Forelimb muscle (tissue), 1 donor: ENCODE data around the gene DHX16. TPM values are rescaled to one million over a fixed set of nuclear protein-coding genes. Genes with fewer than 3 reads are reported as not detected.
A peak's percentile ranks its signal among the peaks of the same experiment; 100 is the strongest.
"Not testable (repeated sequence)": the region's sequence is repeated elsewhere in the genome, so short reads cannot be mapped to it uniquely, and the experiment has no call there.

Experiments used
- DNase-seq: peaks from one replicate; pipeline ENCODE4 v3.0.0-alpha.2; 2013; ENCODE audit warnings: low read depth
- polyA plus RNA-seq: library from polyadenylated mRNA; unstranded; fragments of 120-200 nt; gene quantifications from one replicate; pipeline ENCODE4 v1.2.1, GENCODE V29; 2013; ENCODE audit not compliant: insufficient read length

The DHX16 gene
- polyA plus RNA-seq = 20.9 TPM

DNA sequence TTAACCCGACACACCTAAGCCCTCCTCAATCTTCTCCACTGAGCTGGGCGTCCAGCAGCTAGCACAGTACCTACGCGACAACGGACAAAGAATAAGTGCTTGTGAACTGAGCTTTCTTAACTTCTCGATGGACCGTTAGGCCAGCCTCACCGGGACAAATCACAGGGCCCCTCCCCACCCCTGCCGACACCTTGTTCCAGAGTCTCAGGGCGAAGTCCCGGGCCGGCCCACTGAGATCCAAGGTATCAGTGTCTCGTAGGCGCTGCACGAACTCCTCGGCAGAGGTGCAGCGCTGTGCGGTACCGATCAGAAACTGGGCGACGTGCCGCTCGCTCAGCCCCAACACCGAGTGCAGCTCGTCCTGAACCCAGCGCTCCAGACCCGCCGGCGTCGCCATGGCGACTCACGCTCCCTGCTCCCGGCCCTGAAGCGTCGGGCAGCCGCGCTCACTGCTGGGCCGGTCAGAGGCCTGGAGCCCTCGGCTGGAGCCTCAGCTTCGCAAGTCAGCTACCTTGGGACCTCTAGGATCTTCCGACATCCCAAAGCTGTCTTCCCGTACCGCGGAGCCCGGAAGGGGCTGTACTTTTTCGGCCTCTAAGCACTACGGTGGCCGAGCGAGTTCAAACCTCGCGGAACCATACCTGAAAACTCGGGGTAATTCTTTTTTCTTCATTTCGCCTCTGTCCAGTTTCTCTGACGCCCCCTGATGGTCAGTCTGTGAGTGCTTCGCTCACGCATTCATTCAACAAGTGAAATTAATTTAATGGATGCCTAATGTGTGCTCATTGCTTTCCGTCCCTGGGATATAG lies at the start of gene DHX16:
Gene DHX16 (minus strand): TSS at position 562 of the 809 bp plus-strand sequence. CDS start 165 bp downstream, at position 397.
- peak; percentile 97 for DNase-seq

DNA sequence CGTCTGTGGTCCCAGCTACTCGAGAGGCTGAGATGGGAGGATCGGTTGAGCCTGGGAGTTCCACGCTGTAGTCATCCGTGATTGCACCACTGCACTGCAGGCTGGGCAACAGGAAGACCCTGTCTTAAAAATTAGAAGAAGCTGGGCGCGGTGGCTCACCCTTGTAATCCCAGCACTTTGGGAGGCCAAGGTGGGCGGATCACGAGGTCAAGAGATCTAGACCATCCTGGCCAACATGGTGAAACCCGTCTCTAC lies 49.1 kb upstream of the DHX16 start:
- not testable (repeated sequence) for DNase-seq

DNA sequence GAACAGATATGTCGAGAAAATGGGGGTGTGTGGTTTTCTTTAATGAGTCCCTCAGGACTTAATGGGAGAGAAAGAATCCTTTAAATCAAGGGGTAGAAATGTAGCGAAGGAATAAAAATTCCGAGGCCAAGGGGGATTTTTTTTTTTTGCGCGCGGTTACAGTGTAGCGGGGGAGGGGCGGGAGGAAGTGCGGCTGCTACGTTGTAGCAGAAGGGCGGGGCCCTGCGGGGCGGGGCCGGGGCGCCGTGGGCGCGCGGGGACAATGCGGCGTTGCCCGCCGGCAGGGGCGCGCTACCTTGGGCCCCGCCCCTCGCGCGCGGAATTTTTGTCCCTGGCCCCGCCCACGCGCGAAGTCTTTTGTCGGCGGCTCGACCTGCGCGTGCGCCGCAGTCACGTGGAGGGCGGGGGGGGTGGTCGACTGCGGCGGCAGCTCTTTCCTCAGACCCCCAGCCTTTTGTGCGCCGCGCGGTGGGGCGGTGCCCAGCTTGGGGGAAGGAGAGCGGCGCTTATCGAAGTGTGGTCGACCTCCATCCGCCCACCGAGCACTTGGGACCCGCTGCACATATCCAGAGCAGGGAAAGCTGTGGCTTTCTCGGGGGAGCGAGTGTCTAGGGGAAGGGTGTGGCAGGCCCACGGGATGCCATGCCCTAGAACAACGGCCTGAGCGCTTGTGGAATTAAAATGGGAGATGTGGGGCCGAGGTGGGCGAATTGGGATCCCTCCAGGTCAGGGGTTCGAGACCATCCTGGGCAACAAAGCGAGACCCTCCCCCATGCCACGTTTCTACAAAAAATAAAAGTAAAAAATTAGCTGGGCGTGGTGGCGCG lies 48.6 kb upstream of the DHX16 start:
- peak; percentile 70 for DNase-seq

DNA sequence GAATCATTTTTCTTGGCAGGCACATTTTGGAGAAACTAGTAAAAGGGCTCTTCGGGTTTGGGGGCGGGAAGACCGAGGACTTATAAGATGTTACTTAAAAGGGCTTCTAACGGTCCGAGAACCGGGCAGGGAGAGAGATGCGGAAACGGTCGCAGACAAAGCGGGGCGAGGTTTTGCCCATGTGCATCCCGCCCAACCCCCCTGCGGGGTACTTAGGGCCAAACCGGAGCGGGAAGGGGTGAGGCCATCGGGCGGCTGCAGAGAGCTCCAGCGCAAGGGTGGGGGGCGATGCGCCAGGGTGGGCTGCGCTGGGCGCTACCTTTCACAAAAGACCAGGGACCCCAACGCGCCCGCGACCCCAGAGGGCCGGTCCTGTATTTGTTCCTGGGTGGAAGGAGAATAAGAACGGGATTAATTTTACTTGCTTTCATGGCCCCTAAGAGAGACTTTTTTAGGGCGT lies 48.0 kb upstream of the DHX16 start:
- DNase-seq = no peak

DNA sequence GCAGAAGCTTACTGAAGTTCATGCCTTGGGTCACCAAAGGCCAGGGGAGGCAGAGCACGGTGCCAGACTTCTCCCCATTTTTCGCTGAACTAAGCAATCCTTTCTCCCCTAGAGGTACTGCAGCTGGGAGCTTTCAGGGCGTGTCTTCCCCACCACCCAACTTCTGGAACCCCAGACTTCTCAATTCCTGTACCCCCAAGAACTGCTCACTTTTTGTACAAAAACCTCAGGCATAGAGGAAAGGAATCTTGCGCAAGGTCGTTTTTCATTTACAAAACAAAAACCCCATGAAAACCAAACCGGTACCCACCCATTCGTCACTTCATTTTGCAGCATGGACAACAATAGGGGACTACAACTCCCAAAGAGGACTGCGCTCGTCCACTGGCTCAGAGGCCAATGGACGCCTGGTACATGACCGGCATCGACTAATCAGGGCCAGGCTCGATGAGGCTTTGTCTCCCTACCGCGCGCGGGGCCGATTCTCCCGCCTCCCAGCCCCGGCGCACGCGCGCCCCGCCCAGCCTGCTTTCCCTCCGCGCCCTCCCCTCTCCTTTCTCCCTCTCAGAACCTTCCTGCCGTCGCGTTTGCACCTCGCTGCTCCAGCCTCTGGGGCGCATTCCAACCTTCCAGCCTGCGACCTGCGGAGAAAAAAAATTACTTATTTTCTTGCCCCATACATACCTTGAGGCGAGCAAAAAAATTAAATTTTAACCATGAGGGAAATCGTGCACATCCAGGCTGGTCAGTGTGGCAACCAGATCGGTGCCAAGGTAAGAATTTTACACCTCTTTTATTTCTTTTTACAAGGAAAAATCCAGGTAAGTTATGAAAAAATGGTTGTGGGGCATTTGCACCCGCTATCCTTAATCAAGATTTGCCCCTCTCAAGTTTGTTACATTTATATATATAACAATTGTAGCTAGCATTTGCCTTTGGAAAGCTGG lies 47.3 kb upstream of the DHX16 start, which contains the start of gene TUBB:
Gene TUBB (plus strand): TSS at position 562 of the 947 bp plus-strand sequence. CDS start 155 bp downstream, at position 717.
- peak; percentile 97 for DNase-seq

DNA sequence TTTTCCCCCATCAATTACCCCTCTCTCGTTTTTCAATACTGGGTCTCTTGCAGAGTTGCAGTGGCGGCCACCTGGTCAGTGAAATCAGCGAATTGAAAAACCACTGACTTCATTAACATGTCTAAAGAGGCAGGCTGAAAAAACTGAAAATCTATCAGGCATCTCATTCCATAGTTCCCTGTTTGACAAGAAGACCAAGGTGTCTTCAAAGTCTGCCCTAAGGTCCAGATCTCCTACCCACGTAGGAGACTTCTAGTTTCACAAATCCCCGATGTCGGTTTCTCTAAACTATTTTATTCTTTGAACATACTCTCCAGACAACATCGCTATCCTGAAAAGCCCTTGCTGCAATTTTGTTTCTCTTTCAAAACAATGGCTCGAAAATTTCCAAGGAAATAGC lies 46.5 kb upstream of the DHX16 start:
- DNase-seq = no peak

DNA sequence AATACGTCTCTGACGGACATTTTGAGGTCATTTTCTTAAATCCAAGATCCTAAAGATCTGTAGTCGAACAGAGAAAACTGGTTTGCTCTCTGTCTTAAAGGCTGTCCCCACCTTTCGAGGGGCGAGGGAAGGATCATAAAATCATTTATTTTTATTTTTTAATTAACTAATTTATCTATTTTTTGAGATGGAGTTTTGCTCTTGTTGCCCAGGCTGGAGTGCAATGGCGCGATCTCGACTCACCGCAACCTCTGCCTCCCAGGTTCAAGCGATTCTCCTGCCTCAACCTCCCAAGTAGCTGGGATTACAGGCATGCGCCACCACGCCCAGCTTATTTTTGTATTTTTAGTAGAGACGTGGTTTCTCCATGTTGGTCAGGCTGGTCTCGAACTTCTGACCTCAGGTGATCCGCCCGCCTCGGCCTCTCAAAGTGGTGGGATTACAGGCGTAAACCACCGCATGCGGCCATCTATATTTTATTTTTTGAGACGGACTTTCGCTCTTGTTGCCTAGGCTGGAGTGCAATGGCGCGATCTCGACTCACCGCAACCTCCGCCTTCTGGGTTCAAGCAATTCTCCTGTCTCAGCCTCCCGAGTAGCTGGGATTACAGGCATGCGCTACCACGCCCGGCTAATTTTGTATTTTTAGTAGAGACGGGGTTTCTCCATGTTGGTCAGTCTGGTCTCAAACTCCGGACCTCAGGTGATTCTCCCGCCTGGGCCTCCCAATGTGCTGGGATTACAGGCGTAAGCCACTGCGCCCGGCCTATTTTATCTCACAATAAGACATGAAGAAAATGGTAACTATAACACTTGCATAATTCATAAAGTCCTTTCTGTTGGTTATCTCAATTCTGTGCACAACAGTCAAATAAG lies 45.3 kb upstream of the DHX16 start:
- not testable (repeated sequence) for DNase-seq

DNA sequence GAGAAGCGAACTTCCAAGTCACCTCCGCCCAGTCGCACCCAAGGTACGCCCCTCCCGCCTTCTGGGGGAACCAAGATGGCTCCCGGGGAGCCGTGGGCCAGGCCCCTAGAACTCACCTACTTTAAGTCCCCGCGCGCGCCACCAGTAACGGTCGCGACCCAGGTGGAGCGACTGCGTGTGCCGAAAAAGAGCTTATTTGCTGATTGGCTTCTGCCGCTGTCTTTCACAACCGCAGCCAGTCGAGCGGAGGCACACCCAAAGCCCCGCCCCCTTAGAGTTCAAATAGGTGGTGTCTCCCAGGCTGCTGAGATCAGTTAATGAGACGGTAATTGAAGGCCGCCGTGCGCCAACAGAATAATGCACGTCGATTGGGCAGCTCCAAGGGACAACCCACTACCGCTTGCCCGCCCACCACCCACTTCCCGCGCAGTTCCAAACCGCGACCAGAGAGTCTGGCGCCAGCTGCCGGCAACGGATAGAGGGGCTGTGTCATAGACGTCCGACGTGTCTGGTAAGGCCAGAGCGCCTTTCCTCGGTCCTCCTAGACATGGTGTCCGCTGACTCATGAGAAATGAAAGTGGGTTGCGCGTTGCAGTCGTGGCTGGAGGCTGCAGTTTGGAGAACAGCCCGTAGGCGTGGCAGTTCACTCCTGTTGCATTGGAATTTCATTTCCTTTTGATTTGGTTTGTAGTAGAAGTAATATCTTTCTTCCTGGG lies 44.5 kb upstream of the DHX16 start, which contains the start of gene MDC1:
Gene MDC1 (minus strand): TSS at position 153 of the 716 bp plus-strand sequence. CDS start 2,106 bp downstream, outside the sequence.
- DNase-seq = peak; percentile 98

DNA sequence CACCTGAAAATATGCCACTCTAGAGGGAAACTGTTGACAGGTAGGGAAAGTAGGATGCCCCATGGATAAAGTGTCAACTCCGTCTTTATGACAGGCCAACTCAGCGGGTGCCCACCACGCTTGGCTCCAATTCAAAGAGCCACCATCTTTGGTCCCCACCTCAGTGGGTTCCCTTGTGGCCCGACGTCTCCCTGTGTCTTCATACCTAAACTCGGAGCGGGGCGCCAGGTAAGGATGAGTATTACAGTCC lies 44.0 kb upstream of the DHX16 start:
- no peak for DNase-seq

DNA sequence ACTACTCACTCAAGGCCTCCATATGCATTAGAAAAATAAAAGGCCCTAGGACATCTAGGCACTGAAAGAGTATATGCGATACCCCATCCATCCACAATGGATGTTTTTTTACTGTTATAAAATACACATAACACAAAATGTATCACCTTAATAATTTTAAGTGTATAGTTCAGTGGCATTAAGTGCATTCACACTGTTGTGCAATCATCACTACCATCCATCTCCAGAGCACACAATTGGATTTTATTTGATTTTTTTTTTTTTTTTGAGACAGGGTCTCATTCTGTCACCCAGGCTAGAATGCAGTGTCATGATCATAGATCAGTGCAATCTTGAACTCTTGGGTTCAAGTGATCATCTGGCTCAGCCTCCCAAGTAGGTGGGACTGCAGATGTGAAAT lies 41.5 kb upstream of the DHX16 start:
- DNase-seq = no peak

DNA sequence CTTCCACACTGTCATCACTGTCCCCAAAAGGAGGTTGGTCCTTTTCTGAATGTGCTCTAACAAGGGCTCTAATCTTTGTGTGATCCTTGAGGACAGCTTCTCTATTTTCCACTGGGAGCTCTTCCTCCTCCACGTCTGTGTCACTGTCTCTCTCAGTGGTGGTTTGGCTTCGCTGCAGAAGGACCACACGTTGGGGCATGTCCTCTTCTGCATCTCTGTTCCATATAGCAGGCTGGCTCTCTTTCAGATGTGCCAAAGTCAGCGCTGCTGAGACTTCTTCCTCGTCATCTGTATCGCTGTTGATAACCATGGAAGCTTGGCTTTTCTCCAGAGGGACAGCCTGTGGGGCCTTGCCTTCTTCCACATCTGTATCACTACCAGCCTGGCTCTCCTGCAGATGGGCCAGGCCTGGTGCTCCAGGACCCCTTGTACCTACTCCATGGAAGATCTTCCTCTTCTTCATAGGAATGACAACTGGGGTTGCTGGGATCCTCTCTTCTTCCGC lies 39.7 kb upstream of the DHX16 start:
- no peak for DNase-seq

DNA sequence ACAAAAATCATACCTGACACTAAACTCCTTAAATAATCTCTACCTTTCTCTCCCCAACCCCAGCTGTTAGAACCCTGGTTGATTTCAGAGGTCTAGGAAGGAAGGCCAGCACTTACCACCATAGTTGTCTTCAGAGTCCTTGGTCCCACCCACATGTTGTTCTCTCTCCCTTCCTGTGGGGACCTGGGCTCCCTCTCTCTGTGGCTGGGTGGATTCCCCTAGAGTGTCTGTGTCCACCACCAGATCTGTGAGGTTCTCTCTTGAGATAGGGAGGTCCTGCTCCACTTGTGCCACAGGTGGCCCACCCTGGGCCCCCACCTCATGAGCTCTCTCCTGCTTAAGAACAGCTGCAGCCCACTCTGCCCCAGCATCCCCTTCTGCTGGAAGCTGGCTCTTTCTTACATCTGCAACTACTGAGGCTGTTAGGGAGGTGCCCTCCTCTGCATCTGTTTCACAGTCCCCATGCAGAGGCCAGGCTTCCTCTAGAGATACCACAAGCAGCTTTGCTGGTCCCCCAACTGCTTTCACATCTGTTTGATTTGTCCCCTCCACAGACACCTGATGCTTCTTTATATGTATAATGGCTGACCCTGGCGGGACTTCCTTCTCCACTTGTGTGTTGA lies 39.1 kb upstream of the DHX16 start:
- DNase-seq = no peak

DNA sequence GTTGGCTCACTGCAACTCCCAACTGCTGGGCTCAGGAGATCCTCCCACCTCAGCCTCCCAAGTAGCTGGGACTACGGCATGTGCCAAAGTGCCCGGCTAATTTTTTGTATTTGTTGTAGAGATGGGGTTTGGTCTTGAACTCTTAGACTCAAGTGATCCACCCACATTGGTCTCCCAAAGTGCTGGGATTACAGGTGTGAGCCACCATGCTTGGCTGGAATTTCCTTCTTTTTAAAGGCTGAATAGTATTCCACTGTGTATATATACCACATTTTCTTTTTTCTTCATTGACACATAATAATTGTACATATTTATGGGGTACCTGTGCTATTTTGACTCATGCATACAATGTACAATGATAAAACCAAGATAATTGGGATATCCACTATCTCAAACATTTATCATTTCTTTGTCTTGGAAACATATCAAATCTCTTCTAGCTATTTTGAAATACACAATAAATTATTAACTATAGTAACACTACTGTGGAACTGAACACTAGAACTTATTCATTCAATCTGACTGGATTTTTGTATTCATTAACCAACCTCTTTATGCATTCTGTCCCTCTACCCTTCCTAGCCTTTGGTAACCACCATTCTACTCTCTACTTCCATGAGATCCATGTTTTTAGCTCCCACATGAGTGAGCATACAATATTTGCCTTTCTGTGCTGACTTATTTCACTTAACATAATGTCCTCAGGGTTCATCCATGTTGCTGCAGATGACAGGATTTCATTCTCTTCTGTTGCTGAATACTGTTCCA lies 36.5 kb upstream of the DHX16 start:
- DNase-seq = no peak

DNA sequence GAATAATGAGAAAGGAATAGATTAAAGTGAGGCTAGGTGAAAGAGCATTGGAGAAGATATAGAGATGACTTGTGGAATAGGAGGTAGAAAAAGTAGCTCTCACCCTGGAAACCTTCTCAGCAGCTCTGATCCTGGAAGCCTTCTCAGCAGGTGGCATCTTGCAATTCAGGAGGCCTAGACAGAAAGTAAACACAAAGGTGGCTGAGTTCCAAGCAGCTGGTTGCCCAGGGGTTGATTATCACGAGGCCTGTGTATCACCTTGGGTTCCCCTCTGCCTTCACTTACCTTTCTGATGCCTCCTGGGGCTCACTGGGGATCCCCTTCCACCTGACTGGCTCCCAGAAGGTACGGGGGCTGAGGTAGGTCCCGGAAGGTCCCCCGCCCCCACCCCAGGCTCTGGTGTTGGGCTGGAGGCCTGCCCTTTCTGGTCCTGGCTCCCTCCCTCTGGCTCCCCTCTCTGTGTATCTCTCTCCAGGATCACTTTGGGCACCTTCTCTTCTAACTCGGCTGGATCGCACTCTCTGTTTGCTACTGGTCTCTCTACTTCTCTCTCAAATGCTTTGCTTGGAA lies 34.6 kb upstream of the DHX16 start:
- DNase-seq = no peak

DNA sequence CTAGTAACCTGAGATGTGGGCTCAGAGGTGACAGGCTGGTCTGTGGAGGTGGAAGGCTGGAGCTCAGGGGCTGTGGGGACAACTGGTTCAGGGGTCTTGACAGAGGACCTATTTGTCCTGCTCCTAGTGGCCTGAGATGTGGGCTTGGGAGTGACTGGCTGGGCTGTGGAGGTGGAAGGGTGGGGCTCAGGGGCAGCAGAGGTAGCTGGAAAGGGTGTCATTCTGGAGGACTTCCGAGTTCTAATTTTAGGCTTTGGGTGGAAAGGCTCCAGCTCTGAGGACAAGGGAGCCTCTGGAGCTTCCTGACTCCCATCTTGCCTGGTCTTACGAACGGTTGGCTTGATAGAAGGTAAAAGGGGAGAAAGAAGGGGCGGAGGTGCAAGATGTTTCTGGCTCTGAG lies 32.8 kb upstream of the DHX16 start:
- DNase-seq = no peak

DNA sequence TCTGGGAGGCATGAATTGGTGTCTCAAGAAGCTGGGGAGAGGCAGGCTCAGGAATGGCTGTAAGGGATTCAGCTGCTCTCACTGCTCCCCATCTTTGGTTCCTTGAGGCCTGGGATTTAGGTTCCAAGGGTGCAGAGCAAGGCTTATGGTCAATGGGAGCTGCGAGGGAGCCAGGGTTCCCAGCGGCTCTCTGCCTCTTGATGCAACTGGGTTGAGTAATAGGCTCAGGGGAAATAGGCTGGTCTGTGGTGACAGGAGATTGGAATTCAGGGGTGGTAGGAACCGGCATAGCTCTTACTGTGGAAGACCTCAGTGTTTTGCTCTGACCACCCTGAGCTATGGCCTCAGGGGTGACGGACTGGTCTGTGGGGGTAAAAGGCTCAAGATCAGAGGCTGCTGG lies 31.0 kb upstream of the DHX16 start:
- DNase-seq = no peak

DNA sequence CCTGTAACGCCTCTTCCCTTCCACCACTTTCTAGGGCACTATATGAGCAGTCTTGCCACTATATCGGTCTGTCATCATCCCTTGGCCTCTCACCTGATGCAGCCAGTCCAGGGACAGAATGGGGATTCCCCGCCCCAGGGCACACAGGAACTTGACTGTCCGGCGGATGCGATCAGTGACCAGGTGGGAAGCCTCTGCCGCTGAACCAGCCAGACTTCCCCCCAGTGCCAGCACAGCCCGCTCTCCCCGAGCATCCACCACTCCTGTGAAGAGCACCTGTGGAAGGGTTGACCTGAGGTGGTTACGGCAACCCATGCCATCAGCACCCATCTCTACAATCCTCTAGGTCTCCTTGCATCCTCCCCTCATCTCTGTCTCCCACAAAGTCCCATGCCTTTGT lies 30.2 kb upstream of the DHX16 start:
- no peak for DNase-seq

DNA sequence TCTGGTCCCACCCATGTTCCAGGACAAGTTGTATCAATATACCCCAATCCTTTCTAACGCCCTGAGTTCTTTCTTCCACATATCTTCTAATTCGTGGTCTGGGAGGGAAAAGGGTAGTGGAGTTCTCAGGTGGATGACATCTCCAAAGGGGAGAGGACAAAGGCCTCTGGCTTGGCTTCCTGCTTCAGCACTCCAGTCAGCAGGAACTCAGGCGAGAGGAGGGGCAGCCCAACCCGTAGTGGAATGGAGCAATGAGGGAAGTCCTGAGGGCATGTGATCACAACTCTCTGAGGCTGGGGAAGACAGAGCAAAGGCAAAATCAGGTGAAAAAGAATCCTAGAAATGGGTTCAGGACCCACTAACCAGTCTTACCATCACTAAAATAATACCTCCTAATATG lies 27.5 kb upstream of the DHX16 start:
- no peak for DNase-seq
